Tracheal epithelial cell (primary cell): Measurements from ENCODE around the gene DNASE1L2. TPM values are rescaled to one million over a fixed set of nuclear protein-coding genes. Genes with fewer than 3 reads are reported as not detected.

Experiments used
- total RNA-seq: library from RNA; depleted of rRNA; stranded (reverse); fragments of >200 nt; gene quantifications from 2 replicates; pipeline ENCODE4 v1.2.1, GENCODE V29; 2014

The DNASE1L2 gene
- not detected in 2 replicates for total RNA-seq

GRCh38 chr16:2236337-2237101, at the start of gene DNASE1L2:
Gene DNASE1L2, plus strand, starts transcription at chr16:2236444. Its CDS starts 373 bp downstream, at chr16:2236817.

GRCh38 chr16:2196162-2196980, 39.9 kb upstream of the DNASE1L2 start, which contains the start of gene CASKIN1:
Gene CASKIN1, minus strand, starts transcription at chr16:2196605. Its CDS starts 173 bp downstream, at chr16:2196432.

GRCh38 chr16:2205104-2205966, 30.9 kb upstream of the DNASE1L2 start, which contains the start of gene MLST8:
Gene MLST8, plus strand, starts transcription at chr16:2205454. Its CDS starts 632 bp downstream, at chr16:2206086.

GRCh38 chr16:2210386-2211365, 25.6 kb upstream of the DNASE1L2 start, which contains the start of gene BRICD5:
Gene BRICD5, minus strand, starts transcription at chr16:2210863. Its CDS starts 30 bp downstream, at chr16:2210833.

GRCh38 chr16:2214719-2214968, 21.6 kb upstream of the DNASE1L2 start, which contains the start of gene PGP:
Gene PGP, minus strand, starts transcription at chr16:2214840. Its CDS starts 63 bp downstream, at chr16:2214777.

GRCh38 chr16:2223221-2223941, 12.9 kb upstream of the DNASE1L2 start, which contains the start of gene E4F1:
Gene E4F1, plus strand, starts transcription at chr16:2223591. Its CDS starts 23 bp downstream, at chr16:2223614.

GRCh38 chr16:2251296-2252111, 15.3 kb downstream of the DNASE1L2 start, which contains the start of gene ECI1:
Gene ECI1, minus strand, starts transcription at chr16:2251587. Its CDS starts 21 bp downstream, at chr16:2251566.

GRCh38 chr16:2267913-2268666, 31.8 kb downstream of the DNASE1L2 start, which contains the start of gene RNPS1:
Gene RNPS1, minus strand, starts transcription at chr16:2268126. Its CDS starts 3,483 bp downstream, at chr16:2264643.

Other genes starting within 250 kb of the DNASE1L2 start
- 4.7 and 4.8 TPM in 2 replicates for gene SYNGR3, start 246.5 kb upstream of the DNASE1L2 start, total RNA-seq
- 28.0 and 31.8 TPM in 2 replicates for gene ZNF598, start 226.6 kb upstream of the DNASE1L2 start, total RNA-seq
- under 0.01 and 1.4 TPM in 2 replicates for gene NPW, start 216.7 kb upstream of the DNASE1L2 start, total RNA-seq
- 12.8 and 17.1 TPM in 2 replicates for gene NHERF2, start 209.5 kb upstream of the DNASE1L2 start, total RNA-seq
- gene NTHL1, start 188.6 kb upstream of the DNASE1L2 start, total RNA-seq: 32.8 and 45.6 TPM in 2 replicates
- 30.6 and 31.3 TPM in 2 replicates for gene TSC2, start 188.5 kb upstream of the DNASE1L2 start, total RNA-seq
- gene PKD1, start 100.5 kb upstream of the DNASE1L2 start, total RNA-seq: 74.2 and 96.1 TPM in 2 replicates
- 0.48 and 1.7 TPM in 2 replicates for gene RAB26, start 87.8 kb upstream of the DNASE1L2 start, total RNA-seq
- 60.2 and 78.9 TPM in 2 replicates for gene TRAF7, start 80.7 kb upstream of the DNASE1L2 start, total RNA-seq
- 0.43 and 0.96 TPM in 2 replicates for gene CASKIN1, start 39.8 kb upstream of the DNASE1L2 start, total RNA-seq
- 19.2 and 26.0 TPM in 2 replicates for gene MLST8, start 31.0 kb upstream of the DNASE1L2 start, total RNA-seq
- 0.24 and 1.3 TPM in 2 replicates for gene BRICD5, start 25.6 kb upstream of the DNASE1L2 start, total RNA-seq
- gene PGP, start 21.6 kb upstream of the DNASE1L2 start, total RNA-seq: 14.5 and 19.0 TPM in 2 replicates
- 26.0 and 32.0 TPM in 2 replicates for gene E4F1, start 12.9 kb upstream of the DNASE1L2 start, total RNA-seq
- 51.8 and 119 TPM in 2 replicates for gene ECI1, start 15.1 kb downstream of the DNASE1L2 start, total RNA-seq
- 79.5 and 80.2 TPM in 2 replicates for gene RNPS1, start 31.7 kb downstream of the DNASE1L2 start, total RNA-seq
- gene ABCA3, start 104.3 kb downstream of the DNASE1L2 start, total RNA-seq: 0.43 and 3.9 TPM in 2 replicates
- 3.0 and 7.2 TPM in 2 replicates for gene CCNF, start 193.0 kb downstream of the DNASE1L2 start, total RNA-seq
- gene TEDC2, start 223.7 kb downstream of the DNASE1L2 start, total RNA-seq: 0.85 and 1.7 TPM in 2 replicates
- gene NTN3, start 234.9 kb downstream of the DNASE1L2 start, total RNA-seq: 0.24 TPM in 1 of 2 replicates, not detected in the other
- 5.5 TPM in 2 replicates for gene TBC1D24, start 238.7 kb downstream of the DNASE1L2 start, total RNA-seq